HG03280 (cell line): Measurements from ENCODE around the gene KERA.
A peak's percentile ranks its signal among the peaks of the same experiment; 100 is the strongest.

Experiments
- ATAC-seq: cut with Tn5 transposase; IDR thresholded peaks from one replicate; pipeline ENCODE4 v1.9.1; 2021; ENCODE audit warnings: mild to moderate bottlenecking, moderate library complexity; ENCODE audit not compliant: unreplicated experiment

KERA gene

GRCh38 chr12:91017511-91018263 lies 40.1 kb downstream of the KERA start:
- no peak for ATAC-seq

- ATAC-seq = no peak
These were observed 40.8 kb downstream of the KERA start for GRCh38 chr12:91017043-91017442.

GRCh38 chr12:91009319-91009950 lies 48.4 kb downstream of the KERA start:
- peak; percentile 84 for ATAC-seq

- peak; percentile 69 for ATAC-seq
These were observed 50.1 kb downstream of the KERA start for GRCh38 chr12:91007531-91008290.

DNA sequence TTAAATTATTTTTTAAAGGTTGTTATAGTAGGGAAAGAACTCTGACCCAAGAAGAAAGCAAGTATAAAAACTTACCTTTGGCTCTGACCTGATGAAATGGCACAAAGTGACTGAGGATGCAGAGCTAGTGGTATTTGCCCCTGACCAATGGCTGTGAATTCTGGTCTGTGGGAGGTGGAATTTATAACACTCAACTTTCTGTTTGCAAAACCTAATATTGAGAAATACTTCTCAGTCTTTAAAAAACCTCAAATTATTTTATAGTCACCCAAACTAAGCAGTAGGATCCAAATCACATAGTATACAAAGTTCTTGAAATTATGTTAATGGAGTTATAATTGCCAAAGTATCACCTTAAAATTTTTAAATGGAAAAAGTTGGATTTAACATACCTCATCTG lies 53.0 kb downstream of the KERA start, which contains the start of gene EPYC:
Gene EPYC (minus strand): TSS at position 101 of the 400 bp plus-strand sequence. CDS start 2,407 bp downstream, outside the sequence.
- ATAC-seq = no peak

- ATAC-seq = no peak
These were observed 54.1 kb downstream of the KERA start for GRCh38 chr12:91003737-91004136.

- ATAC-seq = no peak
These were observed 56.5 kb downstream of the KERA start for GRCh38 chr12:91001306-91001705.
